ENCODE results near the gene PLD4.

PLD4 gene

DNA sequence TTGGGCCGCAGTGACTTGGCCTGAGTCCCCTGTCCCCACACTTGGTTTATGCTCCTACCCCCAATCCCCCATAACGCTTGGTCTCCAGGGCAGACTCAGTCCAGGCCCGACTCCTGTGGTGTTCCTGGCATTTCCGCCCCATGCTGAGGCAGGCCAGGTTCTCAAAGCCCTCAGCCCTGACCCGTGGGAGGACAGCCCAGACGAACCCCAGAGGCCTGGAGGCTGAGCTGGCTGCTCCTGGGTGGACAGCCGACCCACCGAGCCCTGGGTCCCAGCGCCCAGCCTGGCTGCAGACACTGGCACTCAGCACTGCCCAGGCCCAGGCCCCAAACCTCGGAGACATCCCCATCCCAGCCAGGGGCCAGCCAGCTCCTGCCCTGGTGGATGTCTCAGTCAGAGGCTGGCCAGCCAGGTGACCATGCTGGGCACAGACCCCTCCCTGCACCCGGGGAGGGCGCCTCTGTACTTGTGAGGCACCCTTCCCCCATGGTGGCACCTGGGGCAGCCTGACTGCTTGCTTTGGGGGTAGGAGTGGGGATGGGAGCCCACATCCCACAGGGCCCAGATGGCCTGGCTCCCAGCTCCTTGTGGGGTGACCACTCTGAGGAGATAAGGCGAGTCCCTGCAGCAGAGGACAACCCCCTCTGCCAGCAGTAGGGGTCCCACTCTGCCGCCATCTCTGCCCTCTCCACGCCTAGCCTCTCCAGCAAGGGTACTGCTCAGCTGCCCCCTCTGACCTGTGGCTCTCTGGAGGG lies 1.4 kb downstream of the PLD4 start:
- no peak for FAIRE-seq
- DNase-seq (ENCODE audit: insufficient read length, low spot score), result no peak
- TF ChIP-seq POLR2A (IDR thresholded peaks at IDR 0.05; ENCODE audit: low read depth, low read length), result no peak

DNA sequence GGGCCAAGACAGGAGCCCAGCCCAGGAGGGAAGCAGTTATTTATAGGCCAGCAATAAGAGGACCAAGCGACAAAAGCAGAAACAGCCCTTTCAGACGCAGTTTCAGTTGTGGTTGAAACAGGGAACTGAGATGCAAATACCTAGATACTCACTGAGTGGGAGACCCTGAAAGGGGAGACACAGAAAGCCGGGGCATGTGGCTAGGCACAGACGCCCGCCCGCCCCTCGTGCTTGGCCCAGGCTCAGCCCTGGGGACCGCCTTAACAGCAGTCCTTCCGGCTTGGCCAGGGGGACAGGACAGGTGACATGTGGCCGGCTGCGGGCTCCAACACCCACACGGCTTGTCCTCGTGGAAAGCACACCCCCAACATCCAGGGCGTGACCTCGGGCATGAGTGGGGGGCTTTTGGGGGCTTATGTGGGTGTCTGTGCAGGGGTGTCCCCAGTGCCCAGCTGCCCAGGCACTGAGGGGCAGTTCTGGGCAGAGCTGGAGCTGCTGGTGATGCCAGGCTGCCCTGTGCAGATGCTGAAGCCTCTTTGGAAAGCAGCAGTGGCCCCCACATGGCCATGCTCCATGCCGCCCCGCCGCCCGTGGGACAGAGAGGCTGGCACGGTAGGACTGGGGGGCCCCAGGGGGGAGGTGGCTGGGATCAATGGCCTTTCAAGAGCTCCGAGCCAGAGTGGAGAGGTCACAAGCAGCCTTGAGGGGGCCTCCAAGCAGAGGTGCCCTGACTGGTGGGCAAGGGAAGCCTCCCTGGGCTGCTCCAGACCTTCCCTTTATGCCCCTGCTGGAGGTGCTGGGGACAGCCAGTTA lies 2.1 kb downstream of the PLD4 start:
- TF ChIP-seq POLR2A (IDR thresholded peaks at IDR 0.05; ENCODE audit: low read depth, low read length), result no peak
- DNase-seq (ENCODE audit: insufficient read length, low spot score), result no peak
- no peak for FAIRE-seq

DNA sequence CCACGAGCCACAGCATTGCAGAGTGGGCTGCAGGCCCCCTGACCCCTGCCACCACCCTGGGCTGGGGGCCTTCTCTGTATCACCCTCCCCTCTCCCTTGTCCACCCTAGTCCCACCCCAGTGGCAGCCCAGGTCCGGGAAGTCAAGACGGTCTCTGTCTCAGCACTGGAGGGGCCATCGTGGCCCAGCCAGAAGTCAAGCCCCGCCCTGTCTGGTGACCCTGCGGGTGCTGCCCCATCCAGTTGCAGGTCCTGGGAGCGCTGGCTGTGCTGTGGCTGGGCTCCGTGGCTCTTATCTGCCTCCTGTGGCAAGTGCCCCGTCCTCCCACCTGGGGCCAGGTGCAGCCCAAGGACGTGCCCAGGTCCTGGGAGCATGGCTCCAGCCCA lies 2.7 kb downstream of the PLD4 start:
- DNase-seq (ENCODE audit: insufficient read length, low spot score), result no peak
- no peak for TF ChIP-seq POLR2A (IDR thresholded peaks at IDR 0.05; ENCODE audit: low read depth, low read length)
- no peak for FAIRE-seq

GRCh38 chr14:104927901-104928300 lies 3.2 kb downstream of the PLD4 start:
- FAIRE-seq (no peak), DNase-seq (ENCODE audit: insufficient read length, low spot score) (no peak)
- no peak for TF ChIP-seq POLR2A (IDR thresholded peaks at IDR 0.05; ENCODE audit: low read depth, low read length)

DNA sequence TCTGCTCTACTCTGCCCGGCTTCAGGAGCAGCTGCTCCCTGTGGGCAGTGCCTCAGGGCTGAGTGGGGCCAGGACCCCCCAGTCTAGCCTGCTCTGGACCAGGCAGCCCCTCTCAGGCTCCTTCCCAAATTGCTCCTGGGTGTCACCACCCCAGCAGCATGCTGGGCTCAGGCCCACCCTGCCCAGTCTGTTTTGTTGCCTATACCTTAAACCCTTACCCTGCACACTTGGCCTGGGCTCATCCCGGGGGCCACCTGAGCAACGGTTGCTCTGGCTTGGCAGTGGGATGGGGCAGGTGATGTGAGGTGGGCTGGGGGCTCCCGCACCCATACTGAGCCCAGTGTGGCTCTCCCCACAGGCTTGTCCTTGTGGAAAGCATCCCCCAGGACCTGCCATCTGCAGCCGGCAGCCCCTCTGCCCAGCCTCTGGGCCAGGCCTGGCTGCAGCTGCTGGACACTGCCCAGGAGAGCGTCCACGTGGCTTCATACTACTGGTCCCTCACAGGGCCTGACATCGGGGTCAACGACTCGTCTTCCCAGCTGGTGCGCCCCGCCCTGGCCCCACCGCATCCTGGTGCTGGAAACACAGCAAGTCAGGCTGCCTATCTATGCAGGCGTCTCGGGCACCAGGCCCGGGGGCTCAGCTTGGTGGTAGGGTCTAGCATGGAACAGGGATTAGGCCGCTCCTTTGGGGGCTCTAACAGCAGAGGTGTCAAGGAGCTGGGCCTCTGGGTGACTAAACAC lies 3.9 kb downstream of the PLD4 start:
- FAIRE-seq (no peak), DNase-seq (ENCODE audit: insufficient read length, low spot score) (no peak)
- TF ChIP-seq POLR2A (IDR thresholded peaks at IDR 0.05; ENCODE audit: low read depth, low read length), result no peak

GRCh38 chr14:104929268-104930230 lies 4.9 kb downstream of the PLD4 start:
- no peak for TF ChIP-seq POLR2A (IDR thresholded peaks at IDR 0.05; ENCODE audit: low read depth, low read length)
- DNase-seq (ENCODE audit: insufficient read length, low spot score), result no peak
- no peak for FAIRE-seq

- FAIRE-seq (no peak), DNase-seq (ENCODE audit: insufficient read length, low spot score) (peak; percentile 65)
- no peak for TF ChIP-seq POLR2A (IDR thresholded peaks at IDR 0.05; ENCODE audit: low read depth, low read length)
Measured at GRCh38 chr14:104930526-104931303, 6.0 kb downstream of the PLD4 start.

DNA sequence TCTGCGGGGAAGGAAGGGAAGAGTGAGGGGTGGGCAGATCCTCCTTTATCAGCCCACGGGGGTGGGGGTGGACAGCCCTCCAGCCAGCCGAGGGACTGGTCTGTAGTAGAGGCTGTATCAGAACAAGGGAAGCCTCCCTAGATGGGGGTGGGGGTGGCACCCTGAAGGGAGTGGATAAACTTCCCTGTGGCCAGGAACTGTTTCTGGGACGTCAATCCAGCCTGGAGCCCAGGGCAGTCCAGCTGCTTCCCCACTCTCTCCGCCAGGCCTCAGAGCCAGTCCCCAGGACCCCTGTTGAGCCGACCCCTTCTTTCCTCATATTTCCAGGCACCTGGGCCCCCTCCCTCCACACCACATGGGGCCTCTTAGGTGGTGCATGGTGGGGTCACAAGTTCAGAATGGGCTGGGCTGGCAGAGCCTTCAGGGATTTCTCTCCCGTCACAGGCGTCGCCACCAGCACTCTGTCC lies 6.7 kb downstream of the PLD4 start:
- TF ChIP-seq POLR2A (IDR thresholded peaks at IDR 0.05; ENCODE audit: low read depth, low read length), result no peak
- FAIRE-seq (no peak), DNase-seq (ENCODE audit: insufficient read length, low spot score) (no peak)

DNA sequence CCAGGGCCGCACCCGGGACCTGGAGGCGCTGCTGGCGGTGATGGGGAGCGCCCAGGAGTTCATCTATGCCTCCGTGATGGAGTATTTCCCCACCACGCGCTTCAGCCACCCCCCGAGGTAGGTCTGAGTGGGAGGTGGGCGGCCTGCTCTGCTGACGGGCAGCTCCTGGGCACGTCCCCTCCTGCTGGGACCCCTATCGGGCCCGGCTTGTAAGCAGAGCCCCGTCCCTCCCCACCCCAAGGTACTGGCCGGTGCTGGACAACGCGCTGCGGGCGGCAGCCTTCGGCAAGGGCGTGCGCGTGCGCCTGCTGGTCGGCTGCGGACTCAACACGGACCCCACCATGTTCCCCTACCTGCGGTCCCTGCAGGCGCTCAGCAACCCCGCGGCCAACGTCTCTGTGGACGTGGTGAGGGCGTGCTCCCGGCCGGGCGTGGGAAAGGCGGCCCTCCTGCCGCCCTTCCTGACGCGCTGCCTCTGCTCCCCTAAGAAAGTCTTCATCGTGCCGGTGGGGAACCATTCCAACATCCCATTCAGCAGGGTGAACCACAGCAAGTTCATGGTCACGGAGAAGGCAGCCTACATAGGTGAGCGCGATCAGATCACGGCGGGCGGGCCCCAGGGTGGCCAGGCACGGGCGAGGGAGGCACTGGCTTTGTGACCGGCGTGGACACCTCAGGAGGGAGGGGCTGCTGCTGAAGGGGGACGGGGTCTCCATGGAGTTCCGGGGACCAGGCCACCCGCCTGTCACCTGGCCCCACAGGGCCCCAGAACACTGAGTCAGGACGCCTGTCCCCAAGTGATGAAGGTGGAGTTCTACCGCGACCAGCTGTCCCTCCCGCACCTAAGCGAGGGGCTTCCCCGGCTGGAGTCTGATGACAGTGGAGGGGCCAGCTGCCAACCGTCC lies 7.3 kb downstream of the PLD4 start:
- no peak for FAIRE-seq
- TF ChIP-seq POLR2A (IDR thresholded peaks at IDR 0.05; ENCODE audit: low read depth, low read length), result no peak
- no peak for DNase-seq (ENCODE audit: insufficient read length, low spot score)

DNA sequence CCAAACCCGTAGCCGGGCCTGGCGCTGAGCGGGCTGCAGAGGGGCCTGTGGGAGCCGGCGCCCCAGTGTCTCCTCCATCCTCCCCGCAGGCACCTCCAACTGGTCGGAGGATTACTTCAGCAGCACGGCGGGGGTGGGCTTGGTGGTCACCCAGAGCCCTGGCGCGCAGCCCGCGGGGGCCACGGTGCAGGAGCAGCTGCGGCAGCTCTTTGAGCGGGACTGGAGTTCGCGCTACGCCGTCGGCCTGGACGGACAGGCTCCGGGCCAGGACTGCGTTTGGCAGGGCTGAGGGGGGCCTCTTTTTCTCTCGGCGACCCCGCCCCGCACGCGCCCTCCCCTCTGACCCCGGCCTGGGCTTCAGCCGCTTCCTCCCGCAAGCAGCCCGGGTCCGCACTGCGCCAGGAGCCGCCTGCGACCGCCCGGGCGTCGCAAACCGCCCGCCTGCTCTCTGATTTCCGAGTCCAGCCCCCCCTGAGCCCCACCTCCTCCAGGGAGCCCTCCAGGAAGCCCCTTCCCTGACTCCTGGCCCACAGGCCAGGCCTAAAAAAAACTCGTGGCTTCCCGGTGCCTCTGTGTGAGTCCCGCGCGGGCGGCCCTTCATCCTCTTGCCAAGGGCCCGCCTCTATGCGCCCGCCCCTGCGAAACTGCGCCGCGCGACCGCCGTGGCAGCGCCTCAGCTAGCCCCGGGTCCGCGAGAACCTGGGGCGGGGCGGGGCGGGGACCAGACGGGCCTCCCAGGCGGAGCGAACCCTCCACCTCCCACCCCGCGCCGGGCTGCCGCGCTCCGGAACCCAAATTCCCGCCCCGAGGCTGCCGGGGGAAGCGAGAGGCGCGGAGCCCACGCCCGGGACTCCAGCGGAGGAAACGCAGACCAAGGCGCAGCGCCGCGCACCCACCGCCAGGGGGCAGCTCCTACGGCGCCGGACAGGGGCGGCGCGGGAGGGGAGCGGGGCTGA lies 8.3 kb downstream of the PLD4 start:
- DNase-seq (ENCODE audit: insufficient read length, low spot score) (peak; percentile 95), FAIRE-seq (no peak)
- no peak for TF ChIP-seq POLR2A (IDR thresholded peaks at IDR 0.05; ENCODE audit: low read depth, low read length)
